HepG2 (cell line): ENCODE measurements around the gene NEDD4L. TPM values are rescaled to one million over a fixed set of nuclear protein-coding genes. Genes with fewer than 3 reads are reported as not detected.

ENCODE experiments used
- ATAC-seq: fragments of 200-7000 bp; cut with Tn5 transposase; 3 replicates; pipeline ENCODE4 v1.9.1; 2020; ENCODE audit warnings: mild to moderate bottlenecking, moderate library complexity
- BruUV-seq: library from RNA; stranded (reverse); fragments of 400-500 nt; replicated peaks from 2 replicates; lab custom pipeline; 2021; lab: Mats Ljungman, UMichigan
- CTCF ChIA-PET: fragments of 300-600 bp; formaldehyde crosslinking; extraction: SDS; loops from one replicate; lab custom pipeline; 2021; ENCODE audit warnings: low total read pairs, inconsistent platforms, low intra/inter-chr PET ratio; lab: Yijun Ruan, JAX
- POLR2A ChIA-PET: fragments of 350-600 bp; sonication (Branson Sonifier 250); formaldehyde crosslinking; loops from one replicate; lab custom pipeline; 2020; ENCODE audit warnings: antibody characterized with exemption, inconsistent platforms; lab: Yijun Ruan, JAX
- DNase-seq: peaks from one replicate; pipeline ENCODE4 v3.0.0-alpha.2; 2015; ENCODE audit warnings: low spot score
- FAIRE-seq: peaks from 3 replicates; lab custom pipeline; 2011; peaks lifted over from hg19 to GRCh38; lab: Jason Lieb, UNC
- H2AFZ ChIP-seq: one replicate; pipeline ENCODE4 v1.6.1; 2011; ENCODE audit warnings: low read length, inconsistent platforms
- H3K27ac ChIP-seq: fragments of 300-600 bp; 3 replicates; pipeline ENCODE4 v1.8.0; 2011; ENCODE audit warnings: mixed run types, mild to moderate bottlenecking, mixed read lengths, low read length, inconsistent platforms; ENCODE audit not compliant: insufficient read depth; ENCODE audit errors: extremely low read length
- H3K27me3 ChIP-seq, 2 experiments: fragments of 200-600 bp in 1 of 2; 2 replicates in 1 of 2; 3 replicates in 1 of 2; pipeline versions ENCODE4 v1.6.0 to v1.8.0; 2011; ENCODE audit warnings: low read length in 2 of 2, mild to moderate bottlenecking in 2 of 2, moderate library complexity in 2 of 2, inconsistent platforms in 1 of 2; ENCODE audit not compliant: insufficient read depth in 2 of 2, control insufficient read depth in 1 of 2
- H3K36me3 ChIP-seq, 2 experiments: fragments of 200-600 bp in 1 of 2; replicated peaks in 1 of 2; 2 replicates in 1 of 2; 3 replicates in 1 of 2; pipeline versions ENCODE4 v1.5.1 to v1.8.0; 2011; ENCODE audit warnings: low read length in 2 of 2, inconsistent platforms in 1 of 2; ENCODE audit not compliant: insufficient read depth in 2 of 2, control insufficient read depth in 1 of 2
- H3K4me1 ChIP-seq: 2 replicates; pipeline ENCODE4 v1.5.1; 2012; ENCODE audit warnings: low read length, inconsistent platforms; ENCODE audit not compliant: insufficient read depth
- H3K4me2 ChIP-seq: 2 replicates; pipeline ENCODE4 v1.6.0; 2011; ENCODE audit warnings: low read depth, low read length, inconsistent platforms
- H3K4me3 ChIP-seq, 3 experiments: fragments of 200-600 bp in 1 of 3; sonication (generic), shearing (Covaris generic) in 1 of 3; replicated peaks in 1 of 3; 2 replicates each; pipeline ENCODE4 v1.5.1; 2011 to 2016; ENCODE audit warnings: low read length in 3 of 3, inconsistent platforms in 2 of 3, low read depth in 2 of 3, mild to moderate bottlenecking in 2 of 3, control low read depth in 1 of 3, mixed read lengths in 1 of 3; ENCODE audit not compliant: insufficient read depth in 1 of 3
- H3K79me2 ChIP-seq: one replicate; pipeline ENCODE4 v1.6.1; 2011; ENCODE audit warnings: low read length, inconsistent platforms; ENCODE audit not compliant: insufficient read depth
- H3K9ac ChIP-seq: 2 replicates; pipeline ENCODE4 v1.6.0; 2011; ENCODE audit warnings: mild to moderate bottlenecking, low read depth, low read length, inconsistent platforms; ENCODE audit not compliant: insufficient read depth
- H3K9me3 ChIP-seq: 2 replicates; pipeline ENCODE4 v1.5.1; 2012; ENCODE audit warnings: mild to moderate bottlenecking, low read length
- H4K20me1 ChIP-seq: 2 replicates; pipeline ENCODE4 v1.6.0; 2011; ENCODE audit warnings: inconsistent platforms, mild to moderate bottlenecking, low read length, moderate library complexity; ENCODE audit not compliant: insufficient read depth
- ATAD3A ChIP-seq: sonication (generic); formaldehyde crosslinking; IDR thresholded peaks from 2 replicates; pipeline ENCODE4 v1.4.0; 2020; ENCODE audit warnings: missing genetic modification reagents
- CCDC6 ChIP-seq: sonication (generic); formaldehyde crosslinking; IDR thresholded peaks from 2 replicates; pipeline ENCODE4 v1.8.1; 2022; ENCODE audit warnings: mild to moderate bottlenecking, missing genetic modification reagents, moderate library complexity
- DMAP1 ChIP-seq: IDR thresholded peaks from 2 replicates; pipeline ENCODE4 v1.6.1; 2016
- HOXA7 ChIP-seq: sonication (generic); formaldehyde crosslinking; IDR thresholded peaks from 2 replicates; pipeline ENCODE4 v1.8.1; 2022; ENCODE audit warnings: mild to moderate bottlenecking, missing genetic modification reagents, moderate library complexity
- ISL2 ChIP-seq: sonication (generic); formaldehyde crosslinking; IDR thresholded peaks from 2 replicates; pipeline ENCODE4 v1.5.0; 2020; ENCODE audit warnings: missing genetic modification reagents
- MBNL3 ChIP-seq: fragments of 250-450 bp; sonication (Bioruptor Pico); conservative IDR thresholded peaks from 2 replicates; pipeline ENCODE4 v1.8.0; 2022; ENCODE audit warnings: mild to moderate bottlenecking, inconsistent platforms
- MXD1 ChIP-seq: sonication (generic); formaldehyde crosslinking; IDR thresholded peaks from 2 replicates; pipeline ENCODE4 v1.4.0; 2020; ENCODE audit warnings: mild to moderate bottlenecking, missing genetic modification reagents
- PRDM10 ChIP-seq: sonication (generic); formaldehyde crosslinking; IDR thresholded peaks from 2 replicates; pipeline ENCODE4 v1.4.0; 2020; ENCODE audit warnings: low read depth, missing genetic modification reagents
- ZBTB1 ChIP-seq: sonication (generic); formaldehyde crosslinking; IDR thresholded peaks from 2 replicates; pipeline ENCODE4 v1.4.0; 2020; ENCODE audit warnings: missing genetic modification reagents, borderline replicate concordance
- ZBTB38 ChIP-seq: sonication (generic); formaldehyde crosslinking; IDR thresholded peaks from 2 replicates; pipeline ENCODE4 v1.5.1; 2020; ENCODE audit warnings: mild to moderate bottlenecking, missing genetic modification reagents
- ZNF512B ChIP-seq: sonication (generic); formaldehyde crosslinking; IDR thresholded peaks from 2 replicates; pipeline ENCODE4 v1.5.1; 2020; ENCODE audit warnings: missing genetic modification reagents, mild to moderate bottlenecking, borderline replicate concordance
- ZNF710 ChIP-seq: sonication (generic); formaldehyde crosslinking; IDR thresholded peaks from 2 replicates; pipeline ENCODE4 v1.5.0; 2020; ENCODE audit warnings: mild to moderate bottlenecking, missing genetic modification reagents, borderline replicate concordance
- whole genome bisulfite sequencing: methylation state at CpG from one replicate; pipeline ENCODE4 v1.1.6; 2017; ENCODE audit warnings: low lambda C conversion rate; 5-methylcytosine and 5-hydroxymethylcytosine counted together
- in situ Hi-C: cut with HindIII; loops from 2 replicates; pipeline ENCODE4 v1.10.0; 2017; ENCODE audit warnings: low pct_unique_long_range_greater_than_20kb; ENCODE audit not compliant: extremely low pct_ligation_motif_present
- intact Hi-C: fragments of 100-400 bp; cut with micrococcal nuclease; formaldehyde crosslinking; loops from one replicate; pipeline ENCODE4 v1.10.0; 2022; ENCODE audit not compliant: unreplicated experiment
- polyA plus RNA-seq, 8 experiments: library from polyadenylated mRNA; depleted of rRNA in 3 of 8; stranded (reverse) in 7 of 8; unstranded in 1 of 8; fragments of >200 nt; fragmentation: Illumina TruSeq in 4 of 8; extraction: Trizol in 4 of 8; gene quantifications; 2 replicates each; pipeline versions ENCODE4 v1.2.1 to v1.2.3, GENCODE V29; 2011 to 2016; ENCODE audit warnings: low read depth in 4 of 8, missing spikeins in 1 of 8, mixed read lengths in 1 of 8; ENCODE audit not compliant: insufficient read depth in 1 of 8
- total RNA-seq, 5 experiments: library from RNA; depleted of rRNA; stranded (reverse); fragments of >200 nt; fragmentation: Illumina TruSeq; extraction: Trizol; gene quantifications; 2 replicates each; pipeline ENCODE4 v1.2.3, GENCODE V29; 2016; ENCODE audit warnings: low read depth in 1 of 5

The NEDD4L gene
- total and polyA plus RNA-seq, 2 of the 13 experiments (the other 11 are each of a cell fraction or from before 2014, with no cell fraction given) = 168 to 390 TPM

- TF ChIP-seq MBNL3 (CRISPR knock-in tag) = no peak
Observed at GRCh38 chr18:58378411-58379379, 334.7 kb downstream of the NEDD4L start (continued).

GRCh38 chr18:58379443-58379842 lies 335.4 kb downstream of the NEDD4L start:
- Histone ChIP-seq H3K4me1 (peaks cover 14% of the 10 kb centered on the region), H3K4me3 (no peak overlapping the region), H3K4me2 (no peak overlapping the region), H3K36me3 (peaks cover 8 to 52% of the 10 kb centered on the region in 2 experiments; a peak in 4 of 5 replicates), H3K9me3 (no peaks in the 10 kb centered on the region), H3K79me2 (no peaks in the 10 kb centered on the region), H3K27ac (no peak overlapping the region), H2AFZ (no peak overlapping the region), H4K20me1 (no peaks in the 10 kb centered on the region), H3K9ac (no peak overlapping the region), H3K27me3 (no peaks in the 10 kb centered on the region)
- in situ Hi-C loops (loop anchor here (25.0 kb wide), 1 partner anchor 683 kb away; no protein-coding TSS in a partner anchor), intact Hi-C loops (no loop called here)
- 98% methylated on average over 5 of the region's 15 CpGs for WGBS
- CTCF ChIA-PET = no interaction called here
- ATAC-seq (no peak), DNase-seq (no peak), FAIRE-seq (no peak)
- POLR2A ChIA-PET = no interaction called here
- BruUV-seq = no TSS peak
- no peak for TF ChIP-seq CCDC6 (CRISPR knock-in tag)
- TF ChIP-seq MXD1 = no peak
- TF ChIP-seq ZNF710 (CRISPR knock-in tag) = no peak
- no peak for TF ChIP-seq HOXA7 (CRISPR knock-in tag)
- TF ChIP-seq ATAD3A = no peak
- TF ChIP-seq ZBTB38 (CRISPR knock-in tag) = no peak
- TF ChIP-seq PRDM10 (CRISPR knock-in tag) = no peak
- TF ChIP-seq ZNF512B (CRISPR knock-in tag) = no peak
- TF ChIP-seq DMAP1 = no peak
- TF ChIP-seq ZBTB1 = no peak
- no peak for TF ChIP-seq ISL2 (CRISPR knock-in tag)
